Neural crest cell (in vitro differentiated cells): ENCODE data around the gene PCNX4. TPM values are rescaled to one million over a fixed set of nuclear protein-coding genes. Genes with fewer than 3 reads are reported as not detected.

ENCODE experiments used
- DNase-seq: peaks from one replicate; pipeline ENCODE4 v3.0.0; 2021; ENCODE audit warnings: low read depth, mixed read lengths, low spot score
- H3K27ac Mint-ChIP-seq: one replicate; pipeline ENCODE4 v1.8.0; 2021; ENCODE audit warnings: mild to moderate bottlenecking, mixed read lengths; ENCODE audit not compliant: unreplicated experiment
- H3K27me3 Mint-ChIP-seq: 2 replicates; pipeline ENCODE4 v1.8.0; 2021; ENCODE audit warnings: low read depth, mild to moderate bottlenecking, mixed read lengths
- H3K36me3 Mint-ChIP-seq: 2 replicates; pipeline ENCODE4 v1.8.0; 2021; ENCODE audit warnings: low read depth, mild to moderate bottlenecking, mixed read lengths
- H3K4me1 Mint-ChIP-seq: 2 replicates; pipeline ENCODE4 v1.8.0; 2021; ENCODE audit warnings: mixed read lengths
- H3K4me3 Mint-ChIP-seq: one replicate; pipeline ENCODE4 v1.8.0; 2021; ENCODE audit warnings: mild to moderate bottlenecking, mixed read lengths
- H3K9me3 Mint-ChIP-seq: 2 replicates; pipeline ENCODE4 v1.8.0; 2021; ENCODE audit warnings: mixed read lengths
- CTCF ChIP-seq: fragments of 200-600 bp; sonication (generic); conservative IDR thresholded peaks from 2 replicates; pipeline ENCODE4 v1.5.0; 2021; ENCODE audit warnings: antibody characterized with exemption, mild to moderate bottlenecking
- total RNA-seq: library from RNA; stranded (reverse); gene quantifications from 2 replicates; pipeline ENCODE4 v1.2.1, GENCODE V29; 2021

Gene PCNX4
- total RNA-seq, 1 donor from 2014 or later: 84.6 TPM

DNA sequence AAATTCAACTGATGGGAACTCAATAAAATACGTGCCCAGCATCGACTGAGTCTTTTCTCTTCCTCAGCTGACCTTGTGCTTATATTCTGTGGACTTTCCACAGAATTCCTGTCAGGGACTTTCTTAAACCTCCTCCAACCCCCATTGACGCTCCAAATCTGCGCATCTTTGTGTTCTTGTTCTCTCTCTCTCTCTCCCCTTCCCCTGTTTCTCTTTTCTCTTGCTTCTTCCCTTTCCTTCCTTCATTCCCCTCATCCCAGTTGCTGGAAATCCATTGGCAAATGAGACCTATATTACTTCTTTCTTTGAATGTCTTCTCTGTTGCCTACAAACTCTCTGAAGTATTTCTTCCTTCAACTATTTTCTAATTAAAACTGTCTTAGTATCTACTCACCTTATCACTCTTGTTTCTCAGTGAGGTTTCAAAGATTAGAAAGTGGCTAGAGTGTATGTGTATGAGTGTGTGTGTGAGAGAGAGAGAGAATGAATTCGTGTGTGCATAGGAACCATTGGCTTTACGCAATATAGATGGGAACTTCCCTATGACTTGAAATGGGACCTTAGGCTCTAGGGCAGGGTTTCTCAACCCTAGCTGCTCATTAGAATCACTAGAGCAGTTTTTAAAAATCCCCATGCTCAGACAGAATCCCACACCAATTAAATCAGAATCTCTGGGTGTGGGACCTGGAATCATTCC, 115.3 kb downstream of the PCNX4 start:
- Mint-ChIP-seq H3K36me3 (no peaks in the 10 kb centered on the region), H3K27me3 (no peaks in the 10 kb centered on the region), H3K9me3 (no peaks in the 10 kb centered on the region), H3K27ac (no peak overlapping the region), H3K4me3 (no peak overlapping the region), H3K4me1 (peaks cover 26% of the 10 kb centered on the region)
- TF ChIP-seq CTCF: no peak
- no peak for DNase-seq

GRCh38 chr14:60210703-60211102, 119.0 kb downstream of the PCNX4 start:
- Mint-ChIP-seq H3K27me3 (no peaks in the 10 kb centered on the region), H3K27ac (no peak overlapping the region), H3K36me3 (no peaks in the 10 kb centered on the region), H3K4me3 (no peak overlapping the region), H3K4me1 (peaks cover 5% of the 10 kb centered on the region), H3K9me3 (no peaks in the 10 kb centered on the region)
- no peak for DNase-seq
- no peak for TF ChIP-seq CTCF

- no peaks in the 10 kb centered on the region for H3K9me3 Mint-ChIP-seq
- H3K4me3 Mint-ChIP-seq: no peak overlapping the region
- H3K4me1 Mint-ChIP-seq: peaks cover 5% of the 10 kb centered on the region
- no peaks in the 10 kb centered on the region for H3K36me3 Mint-ChIP-seq
- no peak for DNase-seq
- H3K27me3 Mint-ChIP-seq: no peaks in the 10 kb centered on the region
- TF ChIP-seq CTCF: no peak
- no peak overlapping the region for H3K27ac Mint-ChIP-seq
These were observed 119.4 kb downstream of the PCNX4 start for GRCh38 chr14:60211153-60211552.

DNA sequence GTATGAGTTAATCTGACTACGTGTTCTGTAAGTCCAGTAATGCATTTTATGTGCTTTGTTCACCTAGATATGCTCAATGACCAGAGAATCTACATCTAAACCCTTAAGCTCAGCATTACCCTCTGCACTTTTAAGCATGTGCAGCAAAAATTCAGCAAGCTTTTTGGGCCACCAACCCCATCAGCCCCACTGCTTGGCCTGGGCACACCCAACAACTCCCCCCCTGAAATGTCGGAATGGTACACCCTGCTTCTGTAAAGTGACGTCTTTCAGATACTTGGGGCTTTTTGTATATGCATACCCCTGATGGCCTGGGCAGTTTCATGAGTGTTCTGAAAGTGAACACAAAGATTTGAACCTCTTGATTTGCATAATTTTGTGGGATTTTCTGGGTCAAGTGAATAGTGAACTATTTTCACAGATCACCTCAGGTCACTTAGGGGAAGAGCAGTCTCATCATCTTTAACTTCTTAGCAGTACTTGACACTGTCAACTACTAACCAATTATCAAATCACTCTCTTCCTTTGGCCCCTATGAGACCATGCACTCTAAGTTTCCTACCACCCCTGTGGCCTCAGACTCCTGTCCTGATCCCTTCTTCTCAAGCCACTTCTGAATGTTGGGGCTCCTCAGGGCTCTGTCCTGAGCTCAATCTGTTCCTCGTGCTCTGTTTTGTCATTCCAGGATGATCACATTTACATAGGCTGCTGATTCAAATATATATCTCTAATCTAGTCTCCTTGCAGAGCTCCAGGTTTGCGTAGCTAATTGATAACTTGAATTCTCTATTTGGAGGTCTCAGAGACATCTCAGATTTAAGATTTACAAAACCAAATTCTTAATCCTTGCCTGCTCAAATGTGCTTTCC, 121.0 kb downstream of the PCNX4 start:
- H3K4me1 Mint-ChIP-seq: peaks cover 5% of the 10 kb centered on the region
- H3K9me3 Mint-ChIP-seq: no peaks in the 10 kb centered on the region
- H3K36me3 Mint-ChIP-seq: no peaks in the 10 kb centered on the region
- TF ChIP-seq CTCF: no peak
- H3K27ac Mint-ChIP-seq: no peak overlapping the region
- DNase-seq: no peak
- H3K4me3 Mint-ChIP-seq: no peak overlapping the region
- no peaks in the 10 kb centered on the region for H3K27me3 Mint-ChIP-seq

DNA sequence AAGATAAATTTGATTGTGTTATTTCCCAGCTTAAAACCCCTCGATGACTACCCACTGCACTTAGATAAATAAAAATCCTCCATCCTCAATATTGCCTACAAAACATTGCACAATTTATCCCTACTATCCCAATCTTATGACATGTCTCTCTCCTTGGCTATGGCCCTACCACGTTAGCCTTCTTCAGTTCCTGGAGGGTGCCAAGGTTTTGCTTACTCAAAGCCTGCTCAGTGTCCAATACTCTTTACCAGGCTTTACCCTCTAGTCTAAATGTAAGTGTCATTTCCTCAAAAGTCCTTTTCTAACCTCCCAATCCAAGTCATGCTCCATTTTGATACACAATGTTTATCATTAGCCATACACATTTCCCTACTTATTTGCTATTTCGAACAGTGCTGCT, 122.3 kb downstream of the PCNX4 start:
- DNase-seq: no peak
- H3K4me1 Mint-ChIP-seq: peaks cover 5% of the 10 kb centered on the region
- TF ChIP-seq CTCF: no peak
- H3K27me3 Mint-ChIP-seq: no peaks in the 10 kb centered on the region
- H3K36me3 Mint-ChIP-seq: no peaks in the 10 kb centered on the region
- H3K9me3 Mint-ChIP-seq: no peaks in the 10 kb centered on the region
- H3K27ac Mint-ChIP-seq: no peak overlapping the region
- no peak overlapping the region for H3K4me3 Mint-ChIP-seq
